ENCODE data around the gene IGDCC3. TPM values are rescaled to one million over a fixed set of nuclear protein-coding genes. Genes with fewer than 3 reads are reported as not detected.
A peak's percentile ranks its signal among the peaks of the same experiment; 100 is the strongest.

The IGDCC3 gene
- total and polyA plus RNA-seq, 2 experiments from 2014 or later, result not detected

- 29 to 45% methylated on average over 6 of the region's 6 CpGs for WGBS, 2 experiments (ENCODE audit: low coverage in 1 of 2, low lambda C conversion rate in 2 of 2, missing lambda C conversion rate in 2 of 2)
Observed at GRCh38 chr15:65346856-65347598, 30.8 kb downstream of the IGDCC3 start.

DNA sequence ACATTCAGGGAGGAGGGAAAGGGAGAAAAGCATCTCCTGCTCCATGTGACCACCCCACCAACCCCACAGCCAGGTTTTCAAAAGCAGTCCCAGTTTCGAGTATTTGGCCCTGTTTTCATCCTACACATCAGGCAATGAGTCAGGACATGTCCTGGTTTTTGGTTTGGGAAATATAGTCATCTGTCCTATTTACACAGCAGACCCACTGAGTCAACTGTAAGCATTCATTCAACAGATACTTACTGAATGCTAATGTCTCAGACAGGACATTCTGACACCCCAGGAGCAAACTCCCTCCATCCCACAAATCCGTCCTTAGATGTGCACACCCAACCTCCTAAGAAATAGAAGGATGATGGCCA, 32.9 kb downstream of the IGDCC3 start:
- H3K4me3 ChIP-seq, result no peak overlapping the region
- H4K20me1 ChIP-seq (ENCODE audit: insufficient read depth), result no peaks in the 10 kb centered on the region
- no peak overlapping the region for H3K27ac ChIP-seq
- no peak overlapping the region for H3K4me2 ChIP-seq (ENCODE audit: unreplicated experiment)
- no peaks in the 10 kb centered on the region for H3K79me2 ChIP-seq (ENCODE audit: insufficient read depth)
- H3K27me3 ChIP-seq (replicated peaks; ENCODE audit: insufficient read depth), result peaks cover 11% of the 10 kb centered on the region
- no peaks in the 10 kb centered on the region for H3K9me3 ChIP-seq (ENCODE audit: low read depth)
- no peak overlapping the region for H2AFZ ChIP-seq
- DNase-seq, result peak; percentile 45
- TF ChIP-seq EZH2 (IDR thresholded peaks at IDR 0.05; ENCODE audit: insufficient read depth, poor library complexity, severe bottlenecking) (no peak), EZH2phosphoT487 (IDR thresholded peaks at IDR 0.05; ENCODE audit: insufficient read depth, low read depth) (no peak)
- no peaks in the 10 kb centered on the region for H3K4me1 ChIP-seq (ENCODE audit: insufficient read depth)
- 45 to 51% methylated on average over 2 of the region's 2 CpGs for WGBS, 2 experiments (ENCODE audit: low coverage in 1 of 2, low lambda C conversion rate in 2 of 2, missing lambda C conversion rate in 2 of 2)
- H3F3A ChIP-seq (ENCODE audit: insufficient read depth), result no peaks in the 10 kb centered on the region
- no peaks in the 10 kb centered on the region for H3K36me3 ChIP-seq (ENCODE audit: low read depth)
- no peaks in the 10 kb centered on the region for H3K9me2 ChIP-seq (ENCODE audit: insufficient read depth)
- in situ Hi-C loops (cut with MboI), result no loop called here
- H3K9ac ChIP-seq, result no peak overlapping the region

More at GRCh38 chr15:65346856-65347598, 30.8 kb downstream of the IGDCC3 start:
- Histone ChIP-seq H3F3A (ENCODE audit: insufficient read depth) (no peaks in the 10 kb centered on the region), H3K27me3 (replicated peaks; ENCODE audit: insufficient read depth) (peaks cover 21% of the 10 kb centered on the region), H3K9me3 (ENCODE audit: low read depth) (no peaks in the 10 kb centered on the region), H3K4me3 (no peak overlapping the region), H3K36me3 (ENCODE audit: low read depth) (no peaks in the 10 kb centered on the region), H3K4me1 (ENCODE audit: insufficient read depth) (no peaks in the 10 kb centered on the region), H3K9ac (no peak overlapping the region), H3K79me2 (ENCODE audit: insufficient read depth) (no peaks in the 10 kb centered on the region), H3K27ac (no peak overlapping the region), H3K9me2 (ENCODE audit: insufficient read depth) (no peaks in the 10 kb centered on the region), H3K4me2 (ENCODE audit: unreplicated experiment) (no peak overlapping the region), H4K20me1 (ENCODE audit: insufficient read depth) (no peaks in the 10 kb centered on the region), H2AFZ (no peak overlapping the region)
- no peak for DNase-seq
- in situ Hi-C loops (cut with MboI), result no loop called here
- TF ChIP-seq EZH2 (IDR thresholded peaks at IDR 0.05; ENCODE audit: insufficient read depth, poor library complexity, severe bottlenecking), result no peak
- no peak for TF ChIP-seq EZH2phosphoT487 (IDR thresholded peaks at IDR 0.05; ENCODE audit: insufficient read depth, low read depth)

GRCh38 chr15:65344214-65344913, 33.4 kb downstream of the IGDCC3 start:
- Histone ChIP-seq H3K4me3 (no peak overlapping the region), H3K27me3 (replicated peaks; ENCODE audit: insufficient read depth) (peaks cover 6% of the 10 kb centered on the region), H2AFZ (no peak overlapping the region), H3K9me3 (ENCODE audit: low read depth) (no peaks in the 10 kb centered on the region), H3K4me1 (ENCODE audit: insufficient read depth) (no peaks in the 10 kb centered on the region), H3K36me3 (ENCODE audit: low read depth) (no peaks in the 10 kb centered on the region), H3F3A (ENCODE audit: insufficient read depth) (no peaks in the 10 kb centered on the region), H3K4me2 (ENCODE audit: unreplicated experiment) (no peak overlapping the region), H3K27ac (no peak overlapping the region), H3K79me2 (ENCODE audit: insufficient read depth) (no peaks in the 10 kb centered on the region), H3K9me2 (ENCODE audit: insufficient read depth) (no peaks in the 10 kb centered on the region), H4K20me1 (ENCODE audit: insufficient read depth) (no peaks in the 10 kb centered on the region), H3K9ac (no peak overlapping the region)
- in situ Hi-C loops (cut with MboI), result no loop called here
- no peak for DNase-seq
- no peak for TF ChIP-seq EZH2 (IDR thresholded peaks at IDR 0.05; ENCODE audit: insufficient read depth, poor library complexity, severe bottlenecking)
- TF ChIP-seq EZH2phosphoT487 (IDR thresholded peaks at IDR 0.05; ENCODE audit: insufficient read depth, low read depth), result no peak
- WGBS, 2 experiments (ENCODE audit: low coverage in 1 of 2, low lambda C conversion rate in 2 of 2, missing lambda C conversion rate in 2 of 2), result 78 to 79% methylated on average over 6 to 8 of the region's 8 CpGs

- Histone ChIP-seq H4K20me1 (ENCODE audit: insufficient read depth) (no peaks in the 10 kb centered on the region), H3K9me2 (ENCODE audit: insufficient read depth) (no peaks in the 10 kb centered on the region), H3K79me2 (ENCODE audit: insufficient read depth) (no peaks in the 10 kb centered on the region), H3K4me1 (ENCODE audit: insufficient read depth) (no peaks in the 10 kb centered on the region), H3F3A (ENCODE audit: insufficient read depth) (no peaks in the 10 kb centered on the region), H3K4me2 (ENCODE audit: unreplicated experiment) (no peak overlapping the region), H3K9ac (no peak overlapping the region), H3K4me3 (no peak overlapping the region), H3K27ac (no peak overlapping the region), H2AFZ (no peak overlapping the region), H3K36me3 (ENCODE audit: low read depth) (no peaks in the 10 kb centered on the region), H3K9me3 (ENCODE audit: low read depth) (no peaks in the 10 kb centered on the region), H3K27me3 (replicated peaks; ENCODE audit: insufficient read depth) (no peaks in the 10 kb centered on the region; the same call in 1 of the 2 replicates)
- no peak for TF ChIP-seq EZH2 (IDR thresholded peaks at IDR 0.05; ENCODE audit: insufficient read depth, poor library complexity, severe bottlenecking)
- TF ChIP-seq EZH2phosphoT487 (IDR thresholded peaks at IDR 0.05; ENCODE audit: insufficient read depth, low read depth), result no peak
- in situ Hi-C loops (cut with MboI), result no loop called here
- DNase-seq, result no peak
- WGBS, 2 experiments (ENCODE audit: low coverage in 1 of 2, low lambda C conversion rate in 2 of 2, missing lambda C conversion rate in 2 of 2), result 76 to 78% methylated on average over 9 to 10 of the region's 10 CpGs
Observed at GRCh38 chr15:65343374-65343981, 34.3 kb downstream of the IGDCC3 start.
